Gastroesophageal sphincter (tissue), 3 donors: ENCODE results near the gene RNF212.

Source experiments
- POLR2A ChIP-seq, 2 donors: fragments of 450-650 bp; IDR thresholded peaks; one replicate each; pipeline ENCODE4 v1.6.1; 2017; ENCODE audit warnings: antibody characterized with exemption in 2 of 2, mild to moderate bottlenecking in 2 of 2, moderate library complexity in 1 of 2
- POLR2AphosphoS5 ChIP-seq: sonication (generic); formaldehyde crosslinking; IDR thresholded peaks from one replicate; pipeline ENCODE4 v1.6.1; 2017; ENCODE audit warnings: antibody characterized with exemption
- TF ChIP-seq, protein P1 (sequence below), 4 experiments: fragments of 200-600 bp in 2 of 4; fragments of 450-650 bp in 2 of 4; sonication (generic) in 1 of 4; IDR thresholded peaks; one replicate each; pipeline ENCODE4 v1.5.1; 2017 to 2019; ENCODE audit warnings: antibody characterized with exemption in 4 of 4, mild to moderate bottlenecking in 2 of 4, moderate library complexity in 2 of 4

- TF ChIP-seq, protein P1, sequence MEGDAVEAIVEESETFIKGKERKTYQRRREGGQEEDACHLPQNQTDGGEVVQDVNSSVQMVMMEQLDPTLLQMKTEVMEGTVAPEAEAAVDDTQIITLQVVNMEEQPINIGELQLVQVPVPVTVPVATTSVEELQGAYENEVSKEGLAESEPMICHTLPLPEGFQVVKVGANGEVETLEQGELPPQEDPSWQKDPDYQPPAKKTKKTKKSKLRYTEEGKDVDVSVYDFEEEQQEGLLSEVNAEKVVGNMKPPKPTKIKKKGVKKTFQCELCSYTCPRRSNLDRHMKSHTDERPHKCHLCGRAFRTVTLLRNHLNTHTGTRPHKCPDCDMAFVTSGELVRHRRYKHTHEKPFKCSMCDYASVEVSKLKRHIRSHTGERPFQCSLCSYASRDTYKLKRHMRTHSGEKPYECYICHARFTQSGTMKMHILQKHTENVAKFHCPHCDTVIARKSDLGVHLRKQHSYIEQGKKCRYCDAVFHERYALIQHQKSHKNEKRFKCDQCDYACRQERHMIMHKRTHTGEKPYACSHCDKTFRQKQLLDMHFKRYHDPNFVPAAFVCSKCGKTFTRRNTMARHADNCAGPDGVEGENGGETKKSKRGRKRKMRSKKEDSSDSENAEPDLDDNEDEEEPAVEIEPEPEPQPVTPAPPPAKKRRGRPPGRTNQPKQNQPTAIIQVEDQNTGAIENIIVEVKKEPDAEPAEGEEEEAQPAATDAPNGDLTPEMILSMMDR (IDR thresholded peaks at IDR 0.05) = no peak
- no peak for TF ChIP-seq POLR2AphosphoS5
- no peak for TF ChIP-seq POLR2A (IDR thresholded peaks at IDR 0.05)
Observed at GRCh38 chr4:1104647-1105046, 8.7 kb downstream of the RNF212 start.
